ENCODE measurements around the gene C2CD2L.

The C2CD2L gene

DNA sequence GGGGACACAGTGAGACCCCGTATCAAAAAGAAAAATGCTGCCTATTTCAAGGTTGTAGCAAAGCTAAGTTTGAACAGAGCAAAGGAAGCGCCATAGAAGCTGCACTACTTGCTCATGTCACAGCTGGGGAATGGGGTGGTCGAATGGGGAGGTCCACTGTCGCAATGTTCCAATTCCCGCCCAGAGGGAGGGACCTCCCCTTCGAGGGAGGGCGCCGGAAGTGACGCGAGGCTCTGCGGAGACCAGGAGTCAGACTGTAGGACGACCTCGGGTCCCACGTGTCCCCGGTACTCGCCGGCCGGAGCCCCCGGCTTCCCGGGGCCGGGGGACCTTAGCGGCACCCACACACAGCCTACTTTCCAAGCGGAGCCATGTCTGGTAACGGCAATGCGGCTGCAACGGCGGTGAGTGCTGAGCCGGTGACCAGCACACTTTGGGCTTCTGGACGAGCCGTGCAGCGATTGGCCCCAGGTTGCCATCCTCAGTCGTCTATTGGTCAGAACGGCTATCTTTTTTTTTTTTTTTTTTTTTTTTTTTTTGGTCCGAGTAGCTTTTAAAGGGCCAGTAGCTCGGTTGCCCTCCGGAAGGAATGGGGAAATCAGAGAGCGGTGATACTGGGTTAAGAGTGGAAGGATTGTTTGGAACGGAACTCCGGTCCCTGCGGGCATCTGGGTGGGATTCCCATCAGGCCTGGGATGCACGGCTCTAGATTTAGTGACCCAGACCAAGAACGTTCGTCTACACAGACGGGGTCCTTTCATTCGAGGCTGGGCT is 22.3 kb upstream of the C2CD2L start, which contains the start of gene HMBS:
Gene HMBS (plus strand): TSS at position 219 of the 774 bp plus-strand sequence. CDS start 153 bp downstream, at position 372.
- Histone ChIP-seq H3K4me1 (ENCODE audit: control insufficient read depth, insufficient read depth, low read length) (peaks cover 8% of the 10 kb centered on the region; the same call in 1 of the 2 replicates), H3K27ac (ENCODE audit: low read depth, low read length) (peak within 1 kb of the TSS; percentile 95), H3K9me3 (ENCODE audit: control insufficient read depth, insufficient read depth, low read depth, low read length) (no peaks in the 10 kb centered on the region), H3K4me3 (ENCODE audit: low read depth, low read length) (peak within 1 kb of the TSS; percentile 89), H3K36me3 (ENCODE audit: control insufficient read depth, insufficient read depth, low read length) (peaks cover 34% of the 10 kb centered on the region), H3K9ac (ENCODE audit: low read length) (peak within 1 kb of the TSS; percentile 90), H3K27me3 (ENCODE audit: control insufficient read depth, insufficient read depth, low read length) (no peaks in the 10 kb centered on the region)

DNA sequence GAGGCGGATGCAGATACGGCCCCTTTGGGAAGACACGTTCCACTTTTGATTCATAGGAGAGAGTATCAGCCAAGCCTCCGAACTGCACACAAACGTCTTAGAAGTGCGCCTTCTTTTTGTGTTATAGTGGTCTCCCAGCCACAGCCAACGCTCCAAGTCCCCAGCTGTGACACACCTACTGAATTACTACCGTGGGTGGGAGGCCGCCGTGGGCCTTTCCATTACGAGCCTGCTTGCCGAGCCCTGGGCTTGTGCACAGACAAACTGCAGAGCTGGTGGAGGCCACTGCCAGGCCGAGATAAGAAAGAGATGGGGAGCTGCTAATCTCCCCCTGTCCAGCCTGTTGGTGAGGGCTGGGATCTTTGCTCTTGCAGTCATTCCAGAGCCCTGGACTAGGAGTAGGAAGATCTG is 21.7 kb upstream of the C2CD2L start:
- H3K4me1 ChIP-seq (ENCODE audit: control insufficient read depth, insufficient read depth, low read length) = peaks cover 8% of the 10 kb centered on the region; the same call in 1 of the 2 replicates
- peak overlapping the region; percentile 89 for H3K4me3 ChIP-seq (ENCODE audit: low read depth, low read length)

DNA sequence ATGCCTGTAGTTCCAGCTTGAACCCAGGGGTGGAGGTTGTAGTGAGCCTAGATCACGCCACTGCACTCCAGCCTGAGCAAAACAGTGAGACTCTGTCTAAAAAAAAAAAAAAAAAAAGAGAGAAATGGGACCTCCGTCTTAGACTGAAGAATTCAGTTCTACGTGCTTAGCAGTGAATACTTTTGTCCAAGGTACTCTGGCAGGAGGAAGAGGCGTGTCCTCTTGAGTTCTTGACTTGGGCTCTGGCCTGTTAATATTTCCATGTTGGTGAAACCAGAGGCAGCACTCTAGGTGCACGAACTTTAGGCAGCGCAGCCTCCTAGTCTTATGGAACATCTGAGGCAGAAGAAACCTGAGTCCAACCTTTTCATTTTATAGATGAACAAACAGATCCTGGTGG is 20.0 kb upstream of the C2CD2L start:
- no peaks in the 10 kb centered on the region for H3K27me3 ChIP-seq (ENCODE audit: control insufficient read depth, insufficient read depth, low read length)
- no peak overlapping the region for H3K4me3 ChIP-seq (ENCODE audit: low read depth, low read length)
- H3K9ac ChIP-seq (ENCODE audit: low read length) = peak overlapping the region; percentile 23
- peaks cover 8% of the 10 kb centered on the region; the same call in 1 of the 2 replicates for H3K4me1 ChIP-seq (ENCODE audit: control insufficient read depth, insufficient read depth, low read length)
- no peak overlapping the region for H3K27ac ChIP-seq (ENCODE audit: low read depth, low read length)
- no peaks in the 10 kb centered on the region for H3K9me3 ChIP-seq (ENCODE audit: control insufficient read depth, insufficient read depth, low read depth, low read length)
- H3K36me3 ChIP-seq (ENCODE audit: control insufficient read depth, insufficient read depth, low read length) = peaks cover 34% of the 10 kb centered on the region

More for the DNA sequence above, 21.7 kb upstream of the C2CD2L start:
- Histone ChIP-seq H3K27me3 (ENCODE audit: control insufficient read depth, insufficient read depth, low read length) (no peaks in the 10 kb centered on the region), H3K27ac (ENCODE audit: low read depth, low read length) (peak overlapping the region; percentile 95), H3K9ac (ENCODE audit: low read length) (peak overlapping the region; percentile 90), H3K9me3 (ENCODE audit: control insufficient read depth, insufficient read depth, low read depth, low read length) (no peaks in the 10 kb centered on the region), H3K36me3 (ENCODE audit: control insufficient read depth, insufficient read depth, low read length) (peaks cover 36% of the 10 kb centered on the region)

DNA sequence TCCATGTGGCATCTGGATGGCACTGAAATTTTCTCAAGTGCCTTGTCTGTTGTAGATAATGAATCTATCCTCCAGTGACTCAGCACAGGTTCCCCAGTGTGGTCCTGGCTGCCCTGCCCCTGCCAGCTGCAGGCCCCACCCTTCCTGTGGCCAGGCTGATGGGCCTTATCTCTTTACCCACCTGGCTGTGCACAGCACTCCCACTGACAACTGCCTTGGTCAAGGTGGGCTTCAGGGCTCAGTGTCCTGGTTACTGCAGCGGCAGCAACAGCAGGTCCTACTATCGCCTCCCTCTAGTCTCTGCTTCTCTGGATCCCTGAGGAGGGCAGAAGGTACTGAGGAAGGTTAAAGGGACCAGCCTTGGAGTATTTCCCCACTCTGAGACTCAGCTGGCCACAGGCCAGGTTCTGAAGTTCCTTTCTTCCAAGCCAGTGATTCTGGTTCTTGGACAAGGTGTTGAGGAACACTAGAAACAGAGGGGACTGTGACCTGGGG is 19.4 kb upstream of the C2CD2L start:
- H3K27ac ChIP-seq (ENCODE audit: low read depth, low read length) = no peak overlapping the region

DNA sequence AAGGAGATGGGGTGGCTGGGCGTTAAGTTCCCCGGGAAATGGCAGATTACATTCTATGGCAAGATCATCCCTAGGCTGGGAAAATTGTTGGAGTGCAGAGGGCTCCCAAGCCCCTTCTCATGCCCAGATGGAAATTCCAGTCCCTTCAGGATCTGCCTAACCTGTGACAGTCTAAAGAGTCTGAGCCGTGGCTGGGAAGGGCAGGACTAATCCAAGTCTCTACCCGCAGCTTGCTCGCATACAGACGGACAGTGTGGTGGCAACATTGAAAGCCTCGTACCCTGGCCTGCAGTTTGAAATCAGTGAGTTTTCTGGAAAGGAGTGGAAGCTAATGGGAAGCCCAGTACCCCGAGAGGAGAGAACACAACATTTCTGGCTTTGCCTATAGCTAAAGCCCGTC is 18.7 kb upstream of the C2CD2L start:
- Histone ChIP-seq H3K9me3 (ENCODE audit: control insufficient read depth, insufficient read depth, low read depth, low read length) (no peaks in the 10 kb centered on the region), H3K27ac (ENCODE audit: low read depth, low read length) (no peak overlapping the region), H3K36me3 (ENCODE audit: control insufficient read depth, insufficient read depth, low read length) (peaks cover 43% of the 10 kb centered on the region), H3K9ac (ENCODE audit: low read length) (no peak overlapping the region), H3K4me3 (ENCODE audit: low read depth, low read length) (no peak overlapping the region), H3K4me1 (ENCODE audit: control insufficient read depth, insufficient read depth, low read length) (peaks cover 19% of the 10 kb centered on the region), H3K27me3 (ENCODE audit: control insufficient read depth, insufficient read depth, low read length) (no peaks in the 10 kb centered on the region)

More for the DNA sequence above, 19.4 kb upstream of the C2CD2L start:
- Histone ChIP-seq H3K27me3 (ENCODE audit: control insufficient read depth, insufficient read depth, low read length) (no peaks in the 10 kb centered on the region), H3K36me3 (ENCODE audit: control insufficient read depth, insufficient read depth, low read length) (peaks cover 37% of the 10 kb centered on the region), H3K9me3 (ENCODE audit: control insufficient read depth, insufficient read depth, low read depth, low read length) (no peaks in the 10 kb centered on the region), H3K4me1 (ENCODE audit: control insufficient read depth, insufficient read depth, low read length) (peaks cover 14% of the 10 kb centered on the region; the same call in 1 of the 2 replicates), H3K4me3 (ENCODE audit: low read depth, low read length) (no peak overlapping the region), H3K9ac (ENCODE audit: low read length) (peak overlapping the region; percentile 23)

DNA sequence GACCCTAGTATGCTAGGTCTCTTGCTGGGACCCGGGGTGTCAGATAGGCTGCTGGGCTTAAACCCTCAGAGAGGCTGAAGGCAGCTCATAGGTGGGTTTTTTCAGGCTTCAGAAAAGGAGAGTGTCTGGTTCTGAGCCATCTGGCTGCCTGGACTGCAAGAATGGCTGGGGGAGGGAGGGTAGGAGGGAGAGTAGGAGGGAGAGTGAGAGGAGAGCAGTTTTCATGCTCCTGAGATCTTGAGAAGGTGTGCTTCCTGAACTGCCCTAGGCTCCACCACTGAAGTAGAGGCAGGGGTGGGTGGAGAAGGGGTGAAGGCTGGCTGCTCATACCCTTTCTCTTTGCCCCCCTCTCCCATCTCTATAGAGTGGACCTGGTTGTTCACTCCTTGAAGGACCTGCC is 17.8 kb upstream of the C2CD2L start:
- peaks cover 19% of the 10 kb centered on the region for H3K4me1 ChIP-seq (ENCODE audit: control insufficient read depth, insufficient read depth, low read length)

DNA sequence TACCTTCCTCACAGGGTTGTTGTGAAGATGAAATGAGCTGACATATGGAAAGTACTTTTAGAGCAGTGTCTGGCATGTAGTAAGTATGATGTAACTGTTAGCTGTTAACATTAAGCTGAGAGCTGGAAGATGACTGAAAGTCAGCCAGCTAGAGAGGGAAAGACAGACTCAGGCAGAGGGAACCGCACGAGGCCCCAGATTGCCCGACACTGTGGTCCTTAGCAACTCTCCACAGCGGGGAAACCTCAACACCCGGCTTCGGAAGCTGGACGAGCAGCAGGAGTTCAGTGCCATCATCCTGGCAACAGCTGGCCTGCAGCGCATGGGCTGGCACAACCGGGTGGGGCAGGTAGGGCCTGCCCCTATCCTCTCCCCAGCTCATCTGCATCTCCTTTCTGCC is 16.0 kb upstream of the C2CD2L start:
- Histone ChIP-seq H3K9me3 (ENCODE audit: control insufficient read depth, insufficient read depth, low read depth, low read length) (no peaks in the 10 kb centered on the region), H3K9ac (ENCODE audit: low read length) (no peak overlapping the region), H3K4me1 (ENCODE audit: control insufficient read depth, insufficient read depth, low read length) (peaks cover 14% of the 10 kb centered on the region), H3K36me3 (ENCODE audit: control insufficient read depth, insufficient read depth, low read length) (peaks cover 52% of the 10 kb centered on the region), H3K27me3 (ENCODE audit: control insufficient read depth, insufficient read depth, low read length) (no peaks in the 10 kb centered on the region), H3K27ac (ENCODE audit: low read depth, low read length) (no peak overlapping the region), H3K4me3 (ENCODE audit: low read depth, low read length) (no peak overlapping the region)

More for the DNA sequence above, 17.8 kb upstream of the C2CD2L start:
- Histone ChIP-seq H3K9ac (ENCODE audit: low read length) (no peak overlapping the region), H3K36me3 (ENCODE audit: control insufficient read depth, insufficient read depth, low read length) (peaks cover 52% of the 10 kb centered on the region), H3K27ac (ENCODE audit: low read depth, low read length) (no peak overlapping the region), H3K27me3 (ENCODE audit: control insufficient read depth, insufficient read depth, low read length) (no peaks in the 10 kb centered on the region), H3K9me3 (ENCODE audit: control insufficient read depth, insufficient read depth, low read depth, low read length) (no peaks in the 10 kb centered on the region), H3K4me3 (ENCODE audit: low read depth, low read length) (no peak overlapping the region)

DNA sequence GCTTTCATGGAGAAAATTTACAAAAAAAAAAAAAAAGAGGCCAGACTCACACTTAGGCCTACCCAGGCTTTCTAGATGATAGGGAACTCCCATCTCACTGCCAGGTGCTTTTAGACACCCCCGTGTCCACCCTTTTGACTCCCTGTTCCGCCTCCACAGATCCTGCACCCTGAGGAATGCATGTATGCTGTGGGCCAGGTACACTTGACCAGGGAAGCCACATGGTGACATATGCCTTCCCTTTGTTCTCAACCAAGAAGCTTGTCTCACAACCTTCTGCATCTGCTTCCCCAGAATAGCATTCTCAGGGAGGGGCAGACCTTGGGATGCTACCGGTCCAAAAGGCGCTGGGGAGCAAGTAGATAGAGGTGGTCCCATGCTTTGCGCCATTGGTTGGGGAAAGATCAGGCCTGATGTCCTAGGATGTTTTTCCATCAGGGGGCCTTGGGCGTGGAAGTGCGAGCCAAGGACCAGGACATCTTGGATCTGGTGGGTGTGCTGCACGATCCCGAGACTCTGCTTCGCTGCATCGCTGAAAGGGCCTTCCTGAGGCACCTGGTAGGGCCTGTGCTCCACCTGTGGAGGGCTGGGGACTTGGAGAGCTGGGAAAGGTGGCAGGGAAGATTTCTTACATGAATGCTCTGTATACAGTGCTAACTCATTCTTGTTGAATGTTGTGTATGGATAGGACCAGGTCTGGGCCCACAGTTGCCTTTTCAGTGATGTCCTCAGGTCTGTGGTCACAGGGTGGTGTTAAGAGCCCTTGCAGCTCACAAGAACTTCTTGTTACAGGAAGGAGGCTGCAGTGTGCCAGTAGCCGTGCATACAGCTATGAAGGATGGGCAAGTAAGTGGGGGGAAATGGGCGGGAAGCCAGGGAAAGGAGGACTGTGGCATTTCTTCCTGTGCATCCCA is 14.9 kb upstream of the C2CD2L start:
- no peaks in the 10 kb centered on the region for H3K27me3 ChIP-seq (ENCODE audit: control insufficient read depth, insufficient read depth, low read length)
- no peaks in the 10 kb centered on the region for H3K9me3 ChIP-seq (ENCODE audit: control insufficient read depth, insufficient read depth, low read depth, low read length)
- H3K4me1 ChIP-seq (ENCODE audit: control insufficient read depth, insufficient read depth, low read length) = peaks cover 14% of the 10 kb centered on the region
- no peak overlapping the region for H3K9ac ChIP-seq (ENCODE audit: low read length)
- H3K4me3 ChIP-seq (ENCODE audit: low read depth, low read length) = peak overlapping the region; percentile 96
- H3K36me3 ChIP-seq (ENCODE audit: control insufficient read depth, insufficient read depth, low read length) = peaks cover 61% of the 10 kb centered on the region
- H3K27ac ChIP-seq (ENCODE audit: low read depth, low read length) = no peak overlapping the region

DNA sequence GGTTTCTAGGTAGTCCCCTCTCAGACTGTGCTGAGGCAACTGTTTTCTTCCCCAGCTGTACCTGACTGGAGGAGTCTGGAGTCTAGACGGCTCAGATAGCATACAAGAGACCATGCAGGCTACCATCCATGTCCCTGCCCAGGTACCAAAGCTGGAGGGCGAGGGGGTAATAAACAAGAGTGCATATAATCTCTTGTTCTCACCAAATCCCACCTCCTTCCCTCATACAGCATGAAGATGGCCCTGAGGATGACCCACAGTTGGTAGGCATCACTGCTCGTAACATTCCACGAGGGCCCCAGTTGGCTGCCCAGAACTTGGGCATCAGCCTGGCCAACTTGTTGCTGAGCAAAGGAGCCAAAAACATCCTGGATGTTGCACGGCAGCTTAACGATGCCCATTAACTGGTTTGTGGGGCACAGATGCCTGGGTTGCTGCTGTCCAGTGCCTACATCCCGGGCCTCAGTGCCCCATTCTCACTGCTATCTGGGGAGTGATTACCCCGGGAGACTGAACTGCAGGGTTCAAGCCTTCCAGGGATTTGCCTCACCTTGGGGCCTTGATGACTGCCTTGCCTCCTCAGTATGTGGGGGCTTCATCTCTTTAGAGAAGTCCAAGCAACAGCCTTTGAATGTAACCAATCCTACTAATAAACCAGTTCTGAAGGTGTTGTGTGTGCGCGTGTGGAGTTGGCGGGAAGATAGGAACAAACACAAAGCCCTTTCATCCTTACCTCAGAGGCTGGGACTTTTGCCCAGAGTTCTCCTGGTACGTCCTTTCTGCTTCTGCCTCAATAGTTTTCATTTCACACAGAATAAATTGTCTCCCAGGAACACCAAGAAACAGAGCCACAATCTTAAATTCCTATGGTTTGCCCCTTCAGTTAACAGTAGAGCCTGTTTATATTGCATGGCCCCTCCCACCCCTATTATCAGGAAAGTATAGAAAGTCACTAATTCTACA is 14.0 kb upstream of the C2CD2L start:
- H3K4me1 ChIP-seq (ENCODE audit: control insufficient read depth, insufficient read depth, low read length) = peaks cover 14% of the 10 kb centered on the region
- no peaks in the 10 kb centered on the region for H3K9me3 ChIP-seq (ENCODE audit: control insufficient read depth, insufficient read depth, low read depth, low read length)
- H3K36me3 ChIP-seq (ENCODE audit: control insufficient read depth, insufficient read depth, low read length) = peaks cover 70% of the 10 kb centered on the region
- no peaks in the 10 kb centered on the region for H3K27me3 ChIP-seq (ENCODE audit: control insufficient read depth, insufficient read depth, low read length)
- peak overlapping the region; percentile 96 for H3K4me3 ChIP-seq (ENCODE audit: low read depth, low read length)
- H3K9ac ChIP-seq (ENCODE audit: low read length) = peak overlapping the region; percentile 96
- no peak overlapping the region for H3K27ac ChIP-seq (ENCODE audit: low read depth, low read length)

Measured in HUES6 (cell line).